Anterior cingulate cortex (tissue), 58 donors: ENCODE results near the gene AVPR1B.
A peak's percentile ranks its signal among the peaks of the same experiment; 100 is the strongest.

Experiments used
- DNase-seq, 58 donors: peaks; one replicate each; lab custom pipeline; 2025; lab: John Stamatoyannopoulos, UW

Gene AVPR1B, protein sequence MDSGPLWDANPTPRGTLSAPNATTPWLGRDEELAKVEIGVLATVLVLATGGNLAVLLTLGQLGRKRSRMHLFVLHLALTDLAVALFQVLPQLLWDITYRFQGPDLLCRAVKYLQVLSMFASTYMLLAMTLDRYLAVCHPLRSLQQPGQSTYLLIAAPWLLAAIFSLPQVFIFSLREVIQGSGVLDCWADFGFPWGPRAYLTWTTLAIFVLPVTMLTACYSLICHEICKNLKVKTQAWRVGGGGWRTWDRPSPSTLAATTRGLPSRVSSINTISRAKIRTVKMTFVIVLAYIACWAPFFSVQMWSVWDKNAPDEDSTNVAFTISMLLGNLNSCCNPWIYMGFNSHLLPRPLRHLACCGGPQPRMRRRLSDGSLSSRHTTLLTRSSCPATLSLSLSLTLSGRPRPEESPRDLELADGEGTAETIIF

DNA sequence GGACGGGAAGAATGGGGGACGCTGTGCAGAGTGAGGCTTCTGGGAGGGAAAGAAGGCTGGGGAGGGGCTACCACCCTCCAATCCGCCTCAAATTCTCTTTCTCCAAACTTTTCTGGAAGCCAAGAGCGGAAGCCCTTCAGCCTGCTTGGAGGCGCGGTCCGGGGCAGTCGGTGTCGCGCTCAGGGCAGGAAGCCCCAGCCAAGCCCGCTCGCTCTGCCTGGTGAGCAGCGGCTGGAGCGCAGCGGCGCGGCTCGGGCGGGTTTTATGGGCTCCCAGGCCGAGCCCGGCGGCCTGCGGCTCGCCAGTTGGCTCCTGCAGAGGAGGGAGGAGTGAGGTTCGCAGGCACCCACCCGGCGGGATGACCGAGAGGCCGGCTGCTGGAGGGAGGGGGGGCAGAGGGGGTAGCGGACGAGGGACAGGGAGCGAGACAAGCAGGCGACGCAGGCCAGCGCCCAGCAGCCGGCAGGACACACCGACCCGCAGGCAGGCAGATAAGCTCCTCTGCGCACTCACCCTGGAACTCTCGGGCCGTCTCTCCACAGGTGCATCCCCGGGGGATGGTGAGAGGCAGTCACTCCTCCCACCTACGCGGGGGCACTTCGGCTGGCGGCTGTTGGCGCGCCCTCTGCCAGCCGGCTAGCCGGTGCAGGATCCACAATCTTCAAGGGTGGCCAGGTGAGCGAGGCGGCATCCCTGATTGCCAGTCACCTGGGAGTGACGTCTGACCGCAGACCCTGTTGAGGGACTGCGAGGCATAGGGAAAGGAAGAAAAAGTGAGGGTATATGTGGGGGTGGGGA, at the start of gene AVPR1B:
TSS of gene AVPR1B (minus strand) at position 238 of the 798 bp plus-strand sequence. CDS start 498 bp downstream, outside the sequence.
- DNase-seq = peak in 12 of 58 donors; percentile 4 to 43 (median 16)

DNA sequence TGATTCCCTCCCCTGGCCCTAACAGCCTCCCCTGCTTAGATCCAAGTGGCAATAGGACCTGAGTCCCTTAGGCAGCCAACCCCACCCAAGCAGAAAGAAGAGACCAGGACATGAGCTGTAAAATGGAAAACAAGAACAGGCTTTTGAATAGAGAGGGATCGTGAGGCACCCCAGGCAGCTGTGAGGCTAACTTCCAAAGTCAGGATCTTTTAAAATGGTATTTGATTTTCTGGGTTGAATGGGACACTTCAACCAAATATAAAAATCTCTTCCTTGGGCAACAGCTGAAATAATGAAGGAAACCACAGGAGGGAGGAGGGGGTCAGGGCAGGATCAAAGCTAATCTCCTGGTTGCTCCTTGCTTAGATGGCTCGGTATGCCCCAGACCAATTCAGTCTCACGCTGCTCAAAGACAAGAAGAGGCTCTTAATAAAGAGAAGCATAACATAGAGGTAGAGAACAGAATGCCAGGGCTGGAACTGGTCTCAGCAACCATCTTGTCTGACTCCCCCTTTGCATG, 28.6 kb upstream of the AVPR1B start:
- DNase-seq = no peak

DNA sequence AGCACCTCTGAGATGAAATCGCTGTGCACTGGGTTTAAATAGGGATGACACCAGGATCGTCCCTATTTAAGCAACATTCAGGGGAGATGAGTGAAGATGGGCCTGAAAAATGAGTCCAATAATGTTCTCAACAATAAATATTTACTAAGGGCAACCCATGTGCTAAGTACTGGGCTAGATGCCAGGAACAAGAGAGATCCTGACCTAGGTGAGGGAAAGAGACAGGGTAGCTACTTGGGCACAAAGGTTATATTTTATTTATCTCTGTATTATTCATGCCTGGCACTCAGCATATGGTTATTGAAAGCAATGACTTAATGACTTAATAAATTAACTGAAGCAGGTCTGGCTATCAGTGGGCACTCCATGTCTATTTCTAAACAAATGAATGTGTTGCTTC, 27.4 kb upstream of the AVPR1B start:
- DNase-seq = no peak

DNA sequence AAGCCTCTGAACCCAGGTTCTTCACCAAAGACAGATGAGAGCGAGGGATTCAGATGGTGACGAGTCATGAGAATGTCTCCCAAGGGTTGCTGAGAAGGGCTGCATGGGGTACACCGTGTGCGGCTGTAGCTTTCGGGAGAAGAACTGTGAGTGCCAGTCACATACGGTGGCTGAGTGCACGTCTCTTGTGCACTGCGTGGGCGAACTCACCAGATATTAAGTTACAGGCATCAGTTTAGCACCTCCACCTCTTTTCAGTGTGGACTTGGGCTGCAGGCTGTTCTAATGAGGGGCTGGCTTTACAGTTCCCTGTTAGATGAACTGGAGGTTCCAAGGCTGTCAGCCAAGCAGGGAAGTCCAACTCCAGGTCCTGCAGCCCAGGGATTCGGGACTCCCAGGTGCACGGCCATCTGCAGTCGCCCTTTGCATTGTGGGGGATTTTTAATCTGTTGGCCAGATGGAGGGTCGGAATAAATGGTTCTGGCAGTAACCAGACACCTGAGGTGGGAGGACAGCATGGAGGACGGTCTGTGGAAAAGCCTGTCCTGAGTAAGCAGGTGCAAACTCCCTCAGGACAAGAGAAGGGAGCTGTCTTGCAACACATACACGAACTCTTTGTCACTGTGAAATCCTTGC, 26.5 kb upstream of the AVPR1B start:
- no peak for DNase-seq

DNA sequence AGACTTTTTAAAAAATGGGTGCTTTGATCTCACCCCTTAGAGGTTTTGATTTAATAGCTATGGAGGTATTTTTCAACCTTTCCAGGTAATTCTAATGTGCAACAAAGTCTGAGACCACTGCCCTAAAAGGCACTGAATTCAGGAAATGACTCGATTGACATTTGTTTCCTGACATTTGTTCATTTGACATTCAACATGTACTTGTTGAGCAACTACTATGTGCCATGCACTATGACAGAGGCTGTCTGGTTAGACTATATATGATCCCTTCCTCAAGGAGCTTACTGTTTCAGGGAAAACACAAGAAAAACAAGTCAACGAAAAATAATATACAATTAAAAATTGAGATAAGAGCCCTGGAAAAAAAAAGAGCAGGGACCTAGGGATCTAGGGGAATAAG, 25.6 kb upstream of the AVPR1B start:
- no peak for DNase-seq

DNA sequence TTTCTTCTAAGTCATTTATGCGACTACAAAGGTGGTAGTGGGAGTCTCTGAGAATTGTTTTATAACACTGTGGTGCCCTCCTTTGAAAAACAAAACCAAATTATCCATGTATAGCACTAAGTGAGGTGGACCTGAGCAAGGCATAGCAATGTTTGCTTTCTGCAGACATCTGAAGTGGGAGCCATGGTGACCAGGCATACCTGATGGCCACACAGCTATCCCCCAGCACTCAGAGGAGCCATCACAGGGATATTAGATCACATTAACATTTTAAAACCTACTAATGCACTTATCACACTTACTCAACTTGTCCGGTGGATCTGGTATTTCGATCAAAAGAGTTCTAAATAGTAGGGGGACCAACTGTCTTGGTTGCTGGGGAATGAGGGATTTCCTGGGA, 24.8 kb upstream of the AVPR1B start:
- no peak for DNase-seq

DNA sequence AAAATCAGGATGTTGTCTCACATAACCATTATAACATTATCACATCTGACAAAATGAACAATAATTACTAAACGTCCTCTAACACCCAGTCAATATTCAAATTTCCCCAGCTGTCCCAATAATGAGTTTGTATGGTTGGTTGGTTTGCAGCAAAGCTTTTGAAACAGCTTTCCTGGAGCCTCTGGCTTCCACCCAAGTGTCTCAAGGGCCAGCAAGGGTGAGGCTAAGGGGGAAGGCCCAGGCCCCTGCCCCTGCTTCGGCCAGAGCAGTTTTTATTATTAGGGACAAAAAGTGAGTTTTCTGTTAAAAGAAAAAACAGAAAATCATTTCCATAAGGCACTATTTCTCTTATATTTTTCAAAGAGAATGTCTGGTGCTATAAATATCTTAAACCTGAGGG, 19.1 kb upstream of the AVPR1B start:
- no peak for DNase-seq

DNA sequence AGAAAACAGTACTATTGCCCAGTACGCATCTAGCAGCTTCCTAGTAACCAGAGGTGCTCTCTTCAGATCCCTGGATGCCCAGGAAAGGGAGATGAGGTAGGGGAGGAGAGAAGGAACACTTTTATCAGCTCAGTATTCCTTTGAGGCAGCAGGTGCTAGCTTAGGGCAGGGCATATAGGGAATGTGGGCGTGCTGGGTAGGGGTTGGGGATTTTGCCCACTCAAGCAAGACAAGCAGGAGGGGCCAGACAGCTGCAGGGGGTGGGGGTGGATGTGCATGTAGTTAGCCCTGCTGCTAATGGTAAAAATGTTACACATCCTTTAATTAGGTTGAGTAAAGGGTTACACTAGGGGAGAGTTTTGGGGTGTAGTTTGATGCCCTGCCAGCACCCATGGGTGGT, 18.1 kb upstream of the AVPR1B start:
- DNase-seq = no peak

DNA sequence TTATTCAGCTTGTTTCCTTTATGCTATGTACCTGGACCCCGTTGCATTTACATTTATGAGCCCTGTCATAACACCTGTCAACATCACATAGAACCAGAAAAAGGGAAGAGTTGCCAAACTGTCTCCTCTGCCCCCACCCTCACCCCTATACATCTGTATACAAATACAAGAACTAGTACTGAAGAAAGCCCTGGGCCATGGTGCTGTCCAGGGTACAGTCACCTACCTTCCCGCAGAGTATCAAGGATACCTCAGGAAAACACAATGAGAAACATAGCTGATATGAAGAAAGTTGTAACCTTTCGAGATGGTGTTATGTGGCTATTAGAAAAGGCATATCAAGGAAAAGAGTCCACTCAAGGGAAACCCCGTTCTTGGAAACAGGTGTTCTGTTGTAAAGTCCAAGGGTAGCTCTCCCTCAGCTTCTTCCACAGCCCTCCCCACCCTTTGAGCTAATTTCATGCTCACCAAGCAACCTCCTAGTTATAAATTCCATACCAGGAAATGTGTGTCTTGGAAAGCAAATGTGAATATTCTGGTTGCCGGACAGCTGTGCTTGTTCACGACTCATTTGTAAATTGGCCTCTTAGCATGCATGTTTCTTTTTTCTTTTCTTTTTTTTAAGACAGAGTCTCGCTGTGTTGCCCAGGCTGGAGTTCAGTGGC, 16.7 kb upstream of the AVPR1B start:
- DNase-seq = no peak

DNA sequence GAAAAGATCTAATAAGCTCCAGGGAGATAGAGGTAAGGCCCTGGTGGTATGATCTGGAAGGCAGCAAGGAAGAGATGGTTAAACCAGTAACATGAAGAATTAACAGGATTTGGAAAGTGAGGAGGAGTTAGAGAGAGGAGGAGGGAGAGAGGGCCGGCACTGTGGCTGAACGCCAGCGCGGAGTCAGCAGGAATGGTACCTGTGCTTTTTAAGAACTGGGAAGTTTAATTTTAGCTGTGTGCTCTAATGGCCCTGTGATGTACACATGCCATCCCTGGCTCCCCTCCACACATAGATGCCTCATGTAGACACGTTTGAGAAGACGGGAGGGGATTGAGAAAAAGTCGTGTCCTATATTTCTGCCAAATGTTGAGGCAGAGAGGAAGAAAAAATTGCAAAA, 13.8 kb upstream of the AVPR1B start:
- DNase-seq = no peak

DNA sequence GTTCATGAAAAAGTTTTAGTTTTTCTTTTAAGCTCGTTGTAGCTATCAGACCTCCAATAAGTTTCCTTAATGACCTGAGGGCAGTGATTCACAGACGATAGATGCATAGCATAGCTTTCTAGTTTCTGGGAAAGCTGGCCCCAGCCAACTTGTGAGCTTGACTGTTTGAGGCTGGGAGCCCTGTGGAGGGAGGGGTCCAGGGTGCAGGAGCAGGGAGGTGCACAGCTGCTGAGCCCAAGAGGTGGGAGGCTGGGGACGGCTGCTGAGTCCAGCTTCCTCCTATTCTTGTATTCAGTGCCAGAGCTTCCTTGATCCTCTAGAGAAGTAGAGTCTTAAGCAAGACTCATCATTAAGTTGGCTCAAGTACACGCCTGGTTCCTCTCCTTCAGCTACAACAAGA, 11.0 kb upstream of the AVPR1B start:
- DNase-seq = no peak

DNA sequence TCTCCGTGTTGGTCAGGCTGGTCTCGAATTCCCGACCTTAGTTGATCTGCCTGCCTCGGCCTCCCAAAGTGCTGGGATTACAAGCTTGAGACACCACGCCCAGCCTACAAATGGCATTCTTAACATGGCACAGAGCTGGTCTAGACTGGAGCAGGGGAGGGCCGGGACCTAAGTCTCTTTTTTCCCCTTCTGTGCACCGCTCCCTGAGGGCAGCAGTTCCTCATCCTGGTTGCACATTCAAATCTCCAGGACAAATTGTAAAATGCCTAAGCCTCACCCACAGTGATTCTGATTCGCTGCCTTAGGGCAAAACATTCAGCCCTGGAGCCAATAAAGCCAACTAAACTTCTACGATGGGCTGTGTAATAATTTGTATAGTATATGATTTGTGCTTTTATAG, 10.1 kb upstream of the AVPR1B start:
- no peak for DNase-seq

DNA sequence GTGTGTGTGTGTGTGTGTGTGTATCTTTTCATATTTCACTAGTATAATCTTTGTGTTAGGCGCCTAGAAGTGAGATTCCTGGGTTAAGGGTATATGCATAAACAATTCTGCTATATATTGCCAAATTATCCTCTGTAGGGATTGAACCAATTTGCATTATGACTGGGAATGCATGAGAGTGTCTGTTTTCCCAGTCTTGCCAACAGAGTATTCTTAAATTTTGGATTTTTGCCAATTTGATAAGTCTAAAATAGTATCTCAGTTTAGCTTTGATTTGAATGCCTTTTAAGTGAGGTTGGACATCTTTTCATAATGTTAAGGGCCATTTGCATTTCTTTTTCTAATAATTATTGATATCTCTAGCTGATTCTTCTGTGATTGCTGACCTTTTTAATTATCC, 8.2 kb upstream of the AVPR1B start:
- no peak for DNase-seq

DNA sequence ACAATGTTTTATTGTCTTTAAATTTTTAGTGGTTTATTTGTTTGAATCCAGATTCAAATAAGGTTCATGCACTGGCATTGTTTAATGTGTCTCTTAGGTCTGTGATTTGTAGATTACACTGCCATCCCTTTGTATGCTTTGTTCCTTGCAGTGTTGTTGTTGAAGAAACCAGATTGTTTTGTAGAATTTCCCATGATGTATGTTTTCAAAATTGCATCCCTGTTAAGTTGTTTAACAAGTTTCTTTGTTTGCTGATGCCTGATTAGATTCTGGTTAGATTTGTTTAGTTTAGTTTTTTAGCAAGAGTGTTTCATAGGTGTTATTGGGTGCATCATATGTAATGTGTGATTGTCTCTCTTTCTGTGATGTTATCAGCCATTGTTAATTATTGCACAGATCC, 5.5 kb upstream of the AVPR1B start:
- DNase-seq = no peak

DNA sequence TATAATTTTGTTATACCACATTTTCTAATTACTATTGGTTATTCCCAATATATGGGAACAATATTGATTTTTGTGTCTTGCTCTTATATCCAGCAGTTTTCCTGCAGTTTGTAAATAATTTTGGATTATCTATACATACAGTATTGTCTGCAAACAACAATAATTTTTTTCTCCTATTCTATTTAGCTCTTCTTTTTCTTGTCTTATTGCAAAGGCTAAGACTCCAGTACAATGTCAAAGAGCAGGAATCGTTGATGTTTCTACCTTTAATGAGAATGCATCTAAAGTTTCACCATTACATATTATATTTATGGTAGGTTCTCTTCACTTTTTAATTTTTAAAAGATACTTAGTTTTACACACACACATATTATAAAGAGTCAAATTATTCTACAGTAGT, 4.1 kb upstream of the AVPR1B start:
- no peak for DNase-seq

DNA sequence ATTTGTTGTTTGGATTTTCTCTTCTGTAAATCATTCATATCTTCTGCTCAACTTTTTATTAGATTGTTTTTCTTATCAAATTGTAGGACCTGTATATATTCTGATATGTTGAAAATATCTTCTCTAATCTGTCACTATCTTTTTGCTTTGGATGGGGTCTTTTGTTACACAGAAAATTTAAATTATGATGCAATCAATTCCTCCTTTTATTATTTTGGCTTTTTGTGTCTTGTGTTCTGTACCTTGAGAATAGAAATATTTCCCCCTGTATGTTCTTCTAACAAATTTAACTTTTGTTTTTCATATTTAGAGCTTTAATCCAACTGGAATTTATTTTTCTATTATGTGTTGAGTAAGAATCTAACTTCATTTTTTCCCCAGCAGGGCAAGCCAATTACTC, 3.2 kb upstream of the AVPR1B start:
- no peak for DNase-seq

DNA sequence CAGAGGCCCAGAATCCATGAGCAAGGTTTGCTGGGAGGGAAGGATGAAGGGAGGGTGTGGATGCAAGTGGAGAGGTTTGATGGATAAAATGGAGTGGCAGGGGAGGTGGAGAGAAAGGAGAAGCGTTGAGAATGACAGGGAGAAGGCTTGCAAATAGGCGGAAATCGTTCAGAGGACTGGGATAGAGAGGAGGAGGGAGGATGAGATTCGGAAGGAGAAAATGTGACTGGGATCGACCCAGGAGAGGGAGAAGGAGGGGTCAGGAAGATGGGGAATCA, 376 bp downstream of the AVPR1B start:
- DNase-seq = no peak

DNA sequence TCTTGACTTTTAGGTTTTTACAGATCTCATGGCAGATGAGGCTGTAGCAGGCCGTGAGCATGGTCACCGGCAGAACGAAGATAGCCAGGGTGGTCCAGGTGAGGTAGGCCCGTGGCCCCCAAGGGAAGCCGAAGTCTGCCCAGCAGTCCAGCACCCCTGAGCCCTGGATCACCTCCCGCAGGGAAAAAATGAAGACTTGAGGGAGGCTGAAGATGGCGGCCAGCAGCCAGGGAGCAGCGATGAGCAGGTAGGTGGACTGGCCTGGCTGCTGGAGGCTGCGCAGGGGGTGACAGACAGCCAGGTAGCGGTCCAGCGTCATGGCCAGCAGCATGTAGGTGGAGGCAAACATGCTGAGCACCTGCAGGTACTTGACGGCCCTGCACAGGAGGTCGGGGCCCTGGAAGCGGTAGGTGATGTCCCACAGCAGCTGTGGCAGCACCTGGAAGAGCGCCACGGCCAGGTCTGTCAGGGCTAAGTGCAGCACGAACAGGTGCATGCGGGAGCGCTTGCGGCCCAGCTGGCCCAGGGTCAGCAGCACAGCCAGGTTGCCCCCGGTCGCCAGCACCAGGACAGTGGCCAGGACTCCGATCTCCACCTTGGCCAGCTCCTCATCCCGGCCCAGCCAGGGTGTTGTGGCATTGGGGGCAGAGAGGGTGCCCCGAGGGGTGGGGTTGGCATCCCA, 856 bp downstream of the AVPR1B start:
- DNase-seq = no peak

DNA sequence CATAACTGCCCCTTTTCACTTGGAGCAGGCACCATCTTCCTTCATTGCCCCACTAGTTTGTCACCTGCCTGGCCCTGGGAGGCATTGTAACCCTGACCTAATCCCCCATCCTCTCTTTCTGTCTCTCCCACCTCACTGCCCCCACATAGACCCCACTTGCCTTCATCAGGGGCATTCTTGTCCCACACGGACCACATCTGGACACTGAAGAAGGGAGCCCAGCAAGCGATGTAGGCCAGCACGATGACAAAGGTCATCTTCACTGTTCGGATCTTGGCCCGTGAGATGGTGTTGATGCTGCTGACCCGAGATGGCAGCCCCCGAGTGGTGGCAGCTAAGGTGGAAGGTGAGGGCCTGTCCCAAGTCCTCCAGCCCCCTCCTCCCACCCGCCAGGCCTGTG, 1.4 kb downstream of the AVPR1B start:
- DNase-seq = no peak
